Immature natural killer cell (primary cell): ENCODE measurements around the gene RFC5. TPM values are rescaled to one million over a fixed set of nuclear protein-coding genes. Genes with fewer than 3 reads are reported as not detected.

Experiments used
- polyA plus RNA-seq, 3 donors: library from polyadenylated mRNA; unstranded; fragments of 300-500 nt; fragmentation: Illumina TruSeq; gene quantifications; one replicate each; pipeline ENCODE4 v1.2.3, GENCODE V29; 2021

RFC5 gene
- polyA plus RNA-seq, 3 donors from 2014 or later, result 14.3 to 25.5 (median 16.9) TPM

Other genes with a start within 250 kb of the RFC5 start
- not detected for gene KSR2, start 47.7 kb upstream of the RFC5 start, polyA plus RNA-seq
- gene WSB2, start 44.5 kb downstream of the RFC5 start, polyA plus RNA-seq, result 10 to 100 TPM; 18.7 to 20.3 (median 18.8) TPM
- 1 to 10 TPM in 2 of 3 donors, under 1 TPM in 1; 0.24 to 1.6 (median 1.0) TPM for gene VSIG10, start 87.3 kb downstream of the RFC5 start, polyA plus RNA-seq
- 100 to 1,000 TPM; 145 to 163 (median 161) TPM for gene PEBP1, start 119.4 kb downstream of the RFC5 start, polyA plus RNA-seq